Gastrocnemius medialis (tissue), 4 donors: ENCODE data around the gene XYLT1. TPM values are rescaled to one million over a fixed set of nuclear protein-coding genes. Genes with fewer than 3 reads are reported as not detected.

Experiments
- ATAC-seq, 2 donors: fragments of 150-250 bp; one replicate each; pipeline ENCODE4 v1.9.1; 2016
- DNase-seq, 2 donors: peaks; one replicate each; pipeline ENCODE4 v3.0.0-alpha.2; 2019
- H3K27ac ChIP-seq, 4 donors: fragments of 200-600 bp; sonication (generic); 1 replicate in 1 of 4; 2 replicates in 3 of 4; pipeline ENCODE4 v1.5.1; 2016 to 2018; ENCODE audit warnings: mild to moderate bottlenecking in 2 of 4, moderate library complexity in 1 of 4
- H3K27me3 ChIP-seq, 3 donors: fragments of 200-600 bp; sonication (generic) in 2 of 3; 1 replicate in 1 of 3; 2 replicates in 2 of 3; pipeline versions ENCODE4 v1.5.1 to v1.6.0; 2016 to 2019; ENCODE audit warnings: mild to moderate bottlenecking in 1 of 3, moderate library complexity in 1 of 3
- H3K36me3 ChIP-seq, 2 donors: fragments of 200-600 bp; sonication (generic) in 1 of 2; one replicate each; pipeline ENCODE4 v1.5.1; 2017 to 2018
- H3K4me1 ChIP-seq, 2 donors: fragments of 200-600 bp; sonication (generic) in 1 of 2; one replicate each; pipeline ENCODE4 v1.5.1; 2016 to 2017; ENCODE audit warnings: mild to moderate bottlenecking in 2 of 2
- H3K4me3 ChIP-seq, 4 donors: fragments of 200-600 bp; sonication (generic) in 3 of 4; 1 replicate in 1 of 4; 2 replicates in 3 of 4; pipeline ENCODE4 v1.5.1; 2016 to 2019; ENCODE audit warnings: mild to moderate bottlenecking in 2 of 4
- H3K9me3 ChIP-seq, 3 donors: fragments of 200-600 bp; sonication (generic) in 2 of 3; 1 replicate in 1 of 3; 2 replicates in 2 of 3; pipeline ENCODE4 v1.5.1; 2016 to 2019
- CTCF ChIP-seq, 5 experiments: fragments of 450-650 bp in 3 of 5; fragments of 200-600 bp in 2 of 5; sonication (generic) in 2 of 5; IDR thresholded peaks in 4 of 5; conservative IDR thresholded peaks in 1 of 5; 1 replicate in 4 of 5; 2 replicates in 1 of 5; pipeline ENCODE4 v1.5.1; 2016 to 2019; ENCODE audit warnings: antibody characterized with exemption in 5 of 5, mild to moderate bottlenecking in 3 of 5, moderate library complexity in 3 of 5
- POLR2A ChIP-seq, 2 donors: fragments of 450-650 bp; IDR thresholded peaks; one replicate each; pipeline ENCODE4 v1.6.1; 2017; ENCODE audit warnings: antibody characterized with exemption in 2 of 2, mild to moderate bottlenecking in 2 of 2, moderate library complexity in 2 of 2
- in situ Hi-C, 4 donors: fragments of 200-750 bp; cut with MboI; loops; one replicate each; pipeline versions ENCODE4 v1.15.0 to v1.8.0; 2017; ENCODE audit warnings: low sequenced_read_pairs in 4 of 4
- intact Hi-C: fragments of 100-400 bp; cut with DNase I; formaldehyde crosslinking; loops from one replicate; pipeline ENCODE4 v1.15.1; 2023; ENCODE audit warnings: low total_unique reads
- total RNA-seq, 4 donors: library from RNA; depleted of rRNA; stranded (reverse); fragments of >200 nt; gene quantifications; one replicate each; pipeline versions ENCODE4 v1.1.0 to v1.2.3, GENCODE V29; 2016

Gene XYLT1
- total RNA-seq, 4 donors from 2014 or later = 0.87 to 7.9 (median 1.4) TPM

GRCh38 chr16:17395849-17396480, 74.8 kb downstream of the XYLT1 start:
- no peak for ATAC-seq
- intact Hi-C loops = no loop called here
- no peak overlapping the region for H3K27ac ChIP-seq
- TF ChIP-seq CTCF (IDR thresholded peaks at IDR 0.05 in 4 of 5, conservative IDR thresholded peaks at IDR 0.05 in 1 of 5) (no peak), POLR2A (IDR thresholded peaks at IDR 0.05) (no peak)
- no peaks in the 10 kb centered on the region for H3K36me3 ChIP-seq
- H3K9me3 ChIP-seq = no peaks in the 10 kb centered on the region
- H3K4me3 ChIP-seq = no peak overlapping the region
- in situ Hi-C loops = no loop called here
- H3K27me3 ChIP-seq = no peaks in the 10 kb centered on the region
- peaks cover 10 to 14% of the 10 kb centered on the region in 2 donors for H3K4me1 ChIP-seq
- DNase-seq = no peak

- H3K4me1 ChIP-seq = peaks cover 10 to 14% of the 10 kb centered on the region in 2 donors
- intact Hi-C loops = no loop called here
- DNase-seq = no peak
Measured at GRCh38 chr16:17392857-17393692, 77.7 kb downstream of the XYLT1 start.

DNA sequence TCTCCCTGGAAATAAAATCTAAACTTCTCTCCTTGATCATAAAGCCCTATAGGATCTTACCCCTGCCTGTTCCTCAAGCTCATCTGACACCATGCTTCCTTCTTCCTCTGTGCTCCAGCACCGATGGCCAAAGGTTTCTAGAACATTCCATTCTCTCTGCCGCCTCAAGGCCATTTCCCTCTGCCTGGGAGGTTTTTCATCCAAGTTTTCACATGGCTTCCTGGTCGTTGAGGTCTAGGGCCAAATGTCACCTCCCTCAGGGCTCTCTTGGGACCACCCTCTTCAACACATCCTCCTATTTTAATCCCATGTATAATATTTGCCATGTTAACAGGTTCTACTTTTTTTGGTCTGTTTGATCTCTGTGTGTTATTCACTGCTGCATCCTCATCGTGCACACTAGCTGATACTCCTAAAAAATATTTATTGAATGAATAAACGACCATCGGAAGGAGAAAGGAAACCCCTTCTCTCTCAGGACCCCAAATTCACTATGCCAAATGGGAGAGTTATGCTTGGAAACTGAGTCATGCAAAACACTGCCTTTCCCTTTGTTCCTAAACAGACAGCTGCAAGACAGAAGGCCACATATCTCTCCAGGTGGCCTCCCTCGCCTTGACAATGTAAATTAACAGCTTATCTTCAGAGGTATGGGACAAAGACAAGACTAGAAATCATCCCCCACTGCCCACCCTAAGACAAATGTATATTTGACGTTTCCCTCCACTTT, 78.5 kb downstream of the XYLT1 start:
- intact Hi-C loops (no loop called here), in situ Hi-C loops (no loop called here)
- Histone ChIP-seq H3K4me3 (no peak overlapping the region), H3K9me3 (no peaks in the 10 kb centered on the region), H3K36me3 (no peaks in the 10 kb centered on the region), H3K27me3 (no peaks in the 10 kb centered on the region), H3K27ac (no peak overlapping the region), H3K4me1 (peaks cover 10 to 11% of the 10 kb centered on the region in 2 donors)
- no peak for DNase-seq
- no peak for ATAC-seq
- TF ChIP-seq CTCF (IDR thresholded peaks at IDR 0.05 in 4 of 5, conservative IDR thresholded peaks at IDR 0.05 in 1 of 5) = no peak
- TF ChIP-seq POLR2A (IDR thresholded peaks at IDR 0.05) = no peak

More at GRCh38 chr16:17392857-17393692, 77.7 kb downstream of the XYLT1 start:
- no peak overlapping the region for H3K4me3 ChIP-seq
- H3K27me3 ChIP-seq = no peaks in the 10 kb centered on the region
- in situ Hi-C loops = no loop called here
- no peaks in the 10 kb centered on the region for H3K9me3 ChIP-seq
- H3K27ac ChIP-seq = no peak overlapping the region
- TF ChIP-seq POLR2A (IDR thresholded peaks at IDR 0.05) (no peak), CTCF (IDR thresholded peaks at IDR 0.05 in 4 of 5, conservative IDR thresholded peaks at IDR 0.05 in 1 of 5) (no peak)
- H3K36me3 ChIP-seq = no peaks in the 10 kb centered on the region
- no peak for ATAC-seq

DNA sequence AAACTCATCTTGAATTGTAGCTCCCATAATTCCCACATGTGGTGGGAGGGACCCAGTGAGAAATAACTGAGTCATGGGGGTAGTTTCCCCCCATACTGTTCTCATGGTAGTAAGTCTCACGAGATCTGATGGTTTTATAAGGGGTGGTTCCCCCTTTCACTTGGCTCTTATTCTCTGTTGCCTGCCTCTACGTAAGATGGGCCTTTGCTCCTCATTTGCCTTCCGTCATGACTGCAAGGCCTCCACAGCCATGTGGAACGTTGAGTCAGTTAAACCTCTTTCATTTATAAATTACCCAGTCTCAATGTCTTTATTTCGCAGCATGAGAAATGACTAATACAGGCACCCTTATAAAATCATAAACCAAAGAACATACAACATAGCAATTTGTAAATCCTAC, 79.0 kb downstream of the XYLT1 start:
- Histone ChIP-seq H3K4me3 (no peak overlapping the region), H3K36me3 (no peaks in the 10 kb centered on the region), H3K9me3 (no peaks in the 10 kb centered on the region), H3K27me3 (no peaks in the 10 kb centered on the region), H3K27ac (no peak overlapping the region), H3K4me1 (peaks cover 7 to 9% of the 10 kb centered on the region in 2 donors)
- no peak for TF ChIP-seq POLR2A (IDR thresholded peaks at IDR 0.05)
- TF ChIP-seq CTCF (IDR thresholded peaks at IDR 0.05 in 4 of 5, conservative IDR thresholded peaks at IDR 0.05 in 1 of 5) = no peak
- intact Hi-C loops = no loop called here
- in situ Hi-C loops = no loop called here
- no peak for DNase-seq
- no peak for ATAC-seq
